Measurements from ENCODE around the gene CHST12. TPM values are rescaled to one million over a fixed set of nuclear protein-coding genes. Genes with fewer than 3 reads are reported as not detected.

The CHST12 gene
- total RNA-seq, 2 donors from 2014 or later, result 4.7 to 11.2 TPM

- Histone ChIP-seq H3K9me3 (no peaks in the 10 kb centered on the region), H3K27ac (no peak overlapping the region), H3K36me3 (replicated peaks in 1 of 2; ENCODE audit: insufficient read depth in 1 of 2, low read depth in 2 of 2) (peaks cover 0 to 38% of the 10 kb centered on the region in 2 donors), H3K4me3 (no peak overlapping the region), H3K27me3 (no peaks in the 10 kb centered on the region), H3K4me1 (peaks cover 19% of the 10 kb centered on the region)
- DNase-seq (no peak), ATAC-seq (no peak)
- intact Hi-C loops (cut with DNase I), result no loop called here
- WGBS, 2 donors, result 89 to 93% methylated on average over 23 of the region's 23 CpGs
- TF ChIP-seq POLR2A (IDR thresholded peaks at IDR 0.05), result no peak
- TF ChIP-seq CTCF (IDR thresholded peaks at IDR 0.05), result no peak
These were observed 22.9 kb upstream of the CHST12 start for GRCh38 chr7:2380461-2380860.

- Histone ChIP-seq H3K36me3 (replicated peaks in 1 of 2; ENCODE audit: insufficient read depth in 1 of 2, low read depth in 2 of 2) (peaks cover 0 to 35% of the 10 kb centered on the region in 2 donors), H3K9me3 (no peaks in the 10 kb centered on the region), H3K4me1 (peaks cover 12% of the 10 kb centered on the region), H3K27ac (no peak overlapping the region), H3K27me3 (no peaks in the 10 kb centered on the region), H3K4me3 (no peak overlapping the region)
- no peak for ATAC-seq
- TF ChIP-seq POLR2A (IDR thresholded peaks at IDR 0.05) (no peak), CTCF (IDR thresholded peaks at IDR 0.05) (no peak)
- intact Hi-C loops (cut with DNase I), result no loop called here
- no peak for DNase-seq
- WGBS, 2 donors, result 27 to 41% methylated on average over 4 to 5 of the region's 5 CpGs
These were observed 22.2 kb upstream of the CHST12 start for GRCh38 chr7:2381227-2381626.

GRCh38 chr7:2381881-2382509 is 21.4 kb upstream of the CHST12 start:
- Histone ChIP-seq H3K27ac (no peak overlapping the region), H3K9me3 (no peaks in the 10 kb centered on the region), H3K27me3 (no peaks in the 10 kb centered on the region), H3K4me1 (peaks cover 4% of the 10 kb centered on the region), H3K36me3 (replicated peaks in 1 of 2; ENCODE audit: insufficient read depth in 1 of 2, low read depth in 2 of 2) (peaks cover 0 to 33% of the 10 kb centered on the region in 2 donors), H3K4me3 (no peak overlapping the region)
- ATAC-seq (no peak), DNase-seq (no peak)
- intact Hi-C loops (cut with DNase I), result no loop called here
- WGBS, 2 donors, result 79 to 89% methylated on average over 9 to 21 of the region's 21 CpGs
- TF ChIP-seq POLR2A (IDR thresholded peaks at IDR 0.05) (no peak), CTCF (IDR thresholded peaks at IDR 0.05) (no peak)

GRCh38 chr7:2383543-2384274 is 19.7 kb upstream of the CHST12 start:
- intact Hi-C loops (cut with DNase I), result no loop called here
- DNase-seq (no peak), ATAC-seq (no peak)
- no peak overlapping the region for H3K4me3 ChIP-seq
- 94% methylated on average over 10 to 25 of the region's 29 CpGs for WGBS, 2 donors
- TF ChIP-seq POLR2A (IDR thresholded peaks at IDR 0.05), result no peak
- TF ChIP-seq CTCF (IDR thresholded peaks at IDR 0.05), result no peak
- no peaks in the 10 kb centered on the region for H3K9me3 ChIP-seq
- no peak overlapping the region for H3K27ac ChIP-seq
- H3K4me1 ChIP-seq, result no peaks in the 10 kb centered on the region
- H3K36me3 ChIP-seq (replicated peaks in 1 of 2; ENCODE audit: insufficient read depth in 1 of 2, low read depth in 2 of 2), result peaks cover 0 to 31% of the 10 kb centered on the region in 2 donors
- no peaks in the 10 kb centered on the region for H3K27me3 ChIP-seq
